NB4 (cell line): Measurements from ENCODE around the gene BACE2.

Experiments used
- POLR2A ChIP-seq: IDR thresholded peaks from 2 replicates; pipeline ENCODE4 v1.6.1; 2011; ENCODE audit warnings: mild to moderate bottlenecking; ENCODE audit not compliant: insufficient read length; ENCODE audit errors: extremely low read depth
- TF ChIP-seq, protein P1 (sequence below): IDR thresholded peaks from one replicate; pipeline ENCODE4 v1.5.1; 2012; ENCODE audit warnings: low read depth, low read length
- TF ChIP-seq, protein P2 (sequence below): IDR thresholded peaks from 2 replicates; pipeline ENCODE4 v1.6.1; 2011; ENCODE audit warnings: low read depth, low read length

DNA sequence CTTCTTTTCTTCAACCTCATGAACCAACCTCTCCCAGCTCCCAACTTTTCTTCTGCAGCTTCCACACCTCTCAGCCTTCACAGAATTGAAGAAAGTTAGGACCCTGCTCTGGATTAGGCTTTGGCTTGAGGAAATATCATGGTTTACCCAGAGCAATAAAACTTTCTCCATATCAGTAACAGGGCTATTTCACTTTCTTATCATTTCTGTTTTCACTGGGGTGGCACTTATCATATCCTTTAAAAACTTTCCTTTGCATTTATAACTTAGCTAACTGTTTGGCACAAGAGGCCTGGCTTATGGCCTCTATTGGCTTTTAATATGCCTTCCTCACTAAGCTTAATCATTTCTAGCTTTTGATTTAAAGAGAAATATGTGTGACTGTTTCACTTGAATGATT lies 139.3 kb downstream of the BACE2 start:
- TF ChIP-seq, protein P1, sequence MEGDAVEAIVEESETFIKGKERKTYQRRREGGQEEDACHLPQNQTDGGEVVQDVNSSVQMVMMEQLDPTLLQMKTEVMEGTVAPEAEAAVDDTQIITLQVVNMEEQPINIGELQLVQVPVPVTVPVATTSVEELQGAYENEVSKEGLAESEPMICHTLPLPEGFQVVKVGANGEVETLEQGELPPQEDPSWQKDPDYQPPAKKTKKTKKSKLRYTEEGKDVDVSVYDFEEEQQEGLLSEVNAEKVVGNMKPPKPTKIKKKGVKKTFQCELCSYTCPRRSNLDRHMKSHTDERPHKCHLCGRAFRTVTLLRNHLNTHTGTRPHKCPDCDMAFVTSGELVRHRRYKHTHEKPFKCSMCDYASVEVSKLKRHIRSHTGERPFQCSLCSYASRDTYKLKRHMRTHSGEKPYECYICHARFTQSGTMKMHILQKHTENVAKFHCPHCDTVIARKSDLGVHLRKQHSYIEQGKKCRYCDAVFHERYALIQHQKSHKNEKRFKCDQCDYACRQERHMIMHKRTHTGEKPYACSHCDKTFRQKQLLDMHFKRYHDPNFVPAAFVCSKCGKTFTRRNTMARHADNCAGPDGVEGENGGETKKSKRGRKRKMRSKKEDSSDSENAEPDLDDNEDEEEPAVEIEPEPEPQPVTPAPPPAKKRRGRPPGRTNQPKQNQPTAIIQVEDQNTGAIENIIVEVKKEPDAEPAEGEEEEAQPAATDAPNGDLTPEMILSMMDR = no peak
- TF ChIP-seq POLR2A = no peak
- TF ChIP-seq, protein P2, sequence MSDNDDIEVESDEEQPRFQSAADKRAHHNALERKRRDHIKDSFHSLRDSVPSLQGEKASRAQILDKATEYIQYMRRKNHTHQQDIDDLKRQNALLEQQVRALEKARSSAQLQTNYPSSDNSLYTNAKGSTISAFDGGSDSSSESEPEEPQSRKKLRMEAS = no peak
